HepG2 (cell line): ENCODE data around the gene LHPP. TPM values are rescaled to one million over a fixed set of nuclear protein-coding genes. Genes with fewer than 3 reads are reported as not detected.

Experiments used
- ATAC-seq: fragments of 200-7000 bp; cut with Tn5 transposase; 3 replicates; pipeline ENCODE4 v1.9.1; 2020; ENCODE audit warnings: mild to moderate bottlenecking, moderate library complexity
- BruUV-seq: library from RNA; stranded (reverse); fragments of 400-500 nt; replicated peaks from 2 replicates; lab custom pipeline; 2021; lab: Mats Ljungman, UMichigan
- CTCF ChIA-PET: fragments of 300-600 bp; formaldehyde crosslinking; extraction: SDS; loops from one replicate; lab custom pipeline; 2021; ENCODE audit warnings: low total read pairs, inconsistent platforms, low intra/inter-chr PET ratio; lab: Yijun Ruan, JAX
- POLR2A ChIA-PET: fragments of 350-600 bp; sonication (Branson Sonifier 250); formaldehyde crosslinking; loops from one replicate; lab custom pipeline; 2020; ENCODE audit warnings: antibody characterized with exemption, inconsistent platforms; lab: Yijun Ruan, JAX
- DNase-seq: peaks from one replicate; pipeline ENCODE4 v3.0.0-alpha.2; 2015; ENCODE audit warnings: low spot score
- FAIRE-seq: peaks from 3 replicates; lab custom pipeline; 2011; peaks lifted over from hg19 to GRCh38; lab: Jason Lieb, UNC
- H2AFZ ChIP-seq: one replicate; pipeline ENCODE4 v1.6.1; 2011; ENCODE audit warnings: low read length, inconsistent platforms
- H3K27ac ChIP-seq: fragments of 300-600 bp; 3 replicates; pipeline ENCODE4 v1.8.0; 2011; ENCODE audit warnings: mixed run types, mild to moderate bottlenecking, mixed read lengths, low read length, inconsistent platforms; ENCODE audit not compliant: insufficient read depth; ENCODE audit errors: extremely low read length
- H3K27me3 ChIP-seq, 2 experiments: fragments of 200-600 bp in 1 of 2; 2 replicates in 1 of 2; 3 replicates in 1 of 2; pipeline versions ENCODE4 v1.6.0 to v1.8.0; 2011; ENCODE audit warnings: low read length in 2 of 2, mild to moderate bottlenecking in 2 of 2, moderate library complexity in 2 of 2, inconsistent platforms in 1 of 2; ENCODE audit not compliant: insufficient read depth in 2 of 2, control insufficient read depth in 1 of 2
- H3K36me3 ChIP-seq, 2 experiments: fragments of 200-600 bp in 1 of 2; replicated peaks in 1 of 2; 2 replicates in 1 of 2; 3 replicates in 1 of 2; pipeline versions ENCODE4 v1.5.1 to v1.8.0; 2011; ENCODE audit warnings: low read length in 2 of 2, inconsistent platforms in 1 of 2; ENCODE audit not compliant: insufficient read depth in 2 of 2, control insufficient read depth in 1 of 2
- H3K4me1 ChIP-seq: 2 replicates; pipeline ENCODE4 v1.5.1; 2012; ENCODE audit warnings: low read length, inconsistent platforms; ENCODE audit not compliant: insufficient read depth
- H3K4me2 ChIP-seq: 2 replicates; pipeline ENCODE4 v1.6.0; 2011; ENCODE audit warnings: low read depth, low read length, inconsistent platforms
- H3K4me3 ChIP-seq, 3 experiments: fragments of 200-600 bp in 1 of 3; sonication (generic), shearing (Covaris generic) in 1 of 3; replicated peaks in 1 of 3; 2 replicates each; pipeline ENCODE4 v1.5.1; 2011 to 2016; ENCODE audit warnings: low read length in 3 of 3, inconsistent platforms in 2 of 3, low read depth in 2 of 3, mild to moderate bottlenecking in 2 of 3, control low read depth in 1 of 3, mixed read lengths in 1 of 3; ENCODE audit not compliant: insufficient read depth in 1 of 3
- H3K79me2 ChIP-seq: one replicate; pipeline ENCODE4 v1.6.1; 2011; ENCODE audit warnings: low read length, inconsistent platforms; ENCODE audit not compliant: insufficient read depth
- H3K9ac ChIP-seq: 2 replicates; pipeline ENCODE4 v1.6.0; 2011; ENCODE audit warnings: mild to moderate bottlenecking, low read depth, low read length, inconsistent platforms; ENCODE audit not compliant: insufficient read depth
- H3K9me3 ChIP-seq: 2 replicates; pipeline ENCODE4 v1.5.1; 2012; ENCODE audit warnings: mild to moderate bottlenecking, low read length
- H4K20me1 ChIP-seq: 2 replicates; pipeline ENCODE4 v1.6.0; 2011; ENCODE audit warnings: inconsistent platforms, mild to moderate bottlenecking, low read length, moderate library complexity; ENCODE audit not compliant: insufficient read depth
- ARNT2 ChIP-seq: sonication (generic); formaldehyde crosslinking; IDR thresholded peaks from 2 replicates; pipeline ENCODE4 v1.8.0; 2022; ENCODE audit warnings: mild to moderate bottlenecking, low read depth, missing genetic modification reagents, moderate library complexity
- KMT2B ChIP-seq: IDR thresholded peaks from 2 replicates; pipeline ENCODE4 v1.6.1; 2016; ENCODE audit warnings: missing genetic modification reagents, missing compliant biosample characterization
- ZKSCAN1 ChIP-seq: fragments of 150-350 bp; IDR thresholded peaks from 2 replicates; pipeline ENCODE4 v1.6.1; 2014; ENCODE audit warnings: low read length
- WGBS: methylation state at CpG from one replicate; pipeline ENCODE4 v1.1.6; 2017; ENCODE audit warnings: low lambda C conversion rate; 5-methylcytosine and 5-hydroxymethylcytosine counted together
- in situ Hi-C: cut with HindIII; loops from 2 replicates; pipeline ENCODE4 v1.10.0; 2017; ENCODE audit warnings: low pct_unique_long_range_greater_than_20kb; ENCODE audit not compliant: extremely low pct_ligation_motif_present
- intact Hi-C: fragments of 100-400 bp; cut with micrococcal nuclease; formaldehyde crosslinking; loops from one replicate; pipeline ENCODE4 v1.10.0; 2022; ENCODE audit not compliant: unreplicated experiment
- polyA plus RNA-seq, 8 experiments: library from polyadenylated mRNA; depleted of rRNA in 3 of 8; stranded (reverse) in 7 of 8; unstranded in 1 of 8; fragments of >200 nt; fragmentation: Illumina TruSeq in 4 of 8; extraction: Trizol in 4 of 8; gene quantifications; 2 replicates each; pipeline versions ENCODE4 v1.2.1 to v1.2.3, GENCODE V29; 2011 to 2016; ENCODE audit warnings: low read depth in 4 of 8, missing spikeins in 1 of 8, mixed read lengths in 1 of 8; ENCODE audit not compliant: insufficient read depth in 1 of 8
- total RNA-seq, 5 experiments: library from RNA; depleted of rRNA; stranded (reverse); fragments of >200 nt; fragmentation: Illumina TruSeq; extraction: Trizol; gene quantifications; 2 replicates each; pipeline ENCODE4 v1.2.3, GENCODE V29; 2016; ENCODE audit warnings: low read depth in 1 of 5
- TF ChIP-seq, protein P1 (sequence below): sonication (generic); formaldehyde crosslinking; IDR thresholded peaks from 2 replicates; pipeline ENCODE4 v1.5.0; 2020; ENCODE audit warnings: missing genetic modification reagents
- TF ChIP-seq, protein P2 (sequence below): sonication (generic); formaldehyde crosslinking; IDR thresholded peaks from 2 replicates; pipeline ENCODE4 v1.5.1; 2020; ENCODE audit warnings: mild to moderate bottlenecking, missing genetic modification reagents

Gene LHPP
- total and polyA plus RNA-seq, 2 of the 13 experiments (the other 11 are each of a cell fraction or from before 2014, with no cell fraction given): 5.2 to 13.1 TPM

DNA sequence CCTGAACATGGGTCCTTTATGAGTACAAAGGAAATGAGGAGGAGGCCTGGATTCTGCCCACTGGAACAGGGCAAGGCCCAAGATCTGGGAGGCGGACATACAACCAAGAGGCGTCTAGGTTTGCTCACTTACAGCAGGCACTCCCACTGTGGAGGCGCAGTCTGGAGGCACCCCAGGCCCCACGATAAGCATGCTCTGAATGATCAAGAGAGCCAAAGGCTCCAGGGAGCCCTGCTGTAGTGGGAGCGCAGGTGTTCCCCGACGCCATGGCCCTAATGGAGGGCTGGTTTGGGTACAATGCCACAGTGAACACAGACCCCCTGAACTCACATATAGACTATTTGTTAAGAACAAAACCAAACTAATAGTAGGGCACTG is 194.5 kb downstream of the LHPP start:
- ChIA-PET POLR2A (no interaction called here), CTCF (no interaction called here)
- no peak overlapping the region for H2AFZ ChIP-seq
- FAIRE-seq (no peak), ATAC-seq (no peak), DNase-seq (no peak)
- intact Hi-C loops (no loop called here), in situ Hi-C loops (no loop called here)
- H3K27me3 ChIP-seq: no peaks in the 10 kb centered on the region
- H3K36me3 ChIP-seq: peaks cover 0 to 5% of the 10 kb centered on the region in 2 experiments; a peak in 2 of 5 replicates
- no TSS peak for BruUV-seq
- TF ChIP-seq, protein P1, sequence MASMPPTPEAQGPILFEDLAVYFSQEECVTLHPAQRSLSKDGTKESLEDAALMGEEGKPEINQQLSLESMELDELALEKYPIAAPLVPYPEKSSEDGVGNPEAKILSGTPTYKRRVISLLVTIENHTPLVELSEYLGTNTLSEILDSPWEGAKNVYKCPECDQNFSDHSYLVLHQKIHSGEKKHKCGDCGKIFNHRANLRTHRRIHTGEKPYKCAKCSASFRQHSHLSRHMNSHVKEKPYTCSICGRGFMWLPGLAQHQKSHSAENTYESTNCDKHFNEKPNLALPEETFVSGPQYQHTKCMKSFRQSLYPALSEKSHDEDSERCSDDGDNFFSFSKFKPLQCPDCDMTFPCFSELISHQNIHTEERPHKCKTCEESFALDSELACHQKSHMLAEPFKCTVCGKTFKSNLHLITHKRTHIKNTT (CRISPR knock-in tag): no peak
- no peak for TF ChIP-seq ZKSCAN1
- TF ChIP-seq, protein P2, sequence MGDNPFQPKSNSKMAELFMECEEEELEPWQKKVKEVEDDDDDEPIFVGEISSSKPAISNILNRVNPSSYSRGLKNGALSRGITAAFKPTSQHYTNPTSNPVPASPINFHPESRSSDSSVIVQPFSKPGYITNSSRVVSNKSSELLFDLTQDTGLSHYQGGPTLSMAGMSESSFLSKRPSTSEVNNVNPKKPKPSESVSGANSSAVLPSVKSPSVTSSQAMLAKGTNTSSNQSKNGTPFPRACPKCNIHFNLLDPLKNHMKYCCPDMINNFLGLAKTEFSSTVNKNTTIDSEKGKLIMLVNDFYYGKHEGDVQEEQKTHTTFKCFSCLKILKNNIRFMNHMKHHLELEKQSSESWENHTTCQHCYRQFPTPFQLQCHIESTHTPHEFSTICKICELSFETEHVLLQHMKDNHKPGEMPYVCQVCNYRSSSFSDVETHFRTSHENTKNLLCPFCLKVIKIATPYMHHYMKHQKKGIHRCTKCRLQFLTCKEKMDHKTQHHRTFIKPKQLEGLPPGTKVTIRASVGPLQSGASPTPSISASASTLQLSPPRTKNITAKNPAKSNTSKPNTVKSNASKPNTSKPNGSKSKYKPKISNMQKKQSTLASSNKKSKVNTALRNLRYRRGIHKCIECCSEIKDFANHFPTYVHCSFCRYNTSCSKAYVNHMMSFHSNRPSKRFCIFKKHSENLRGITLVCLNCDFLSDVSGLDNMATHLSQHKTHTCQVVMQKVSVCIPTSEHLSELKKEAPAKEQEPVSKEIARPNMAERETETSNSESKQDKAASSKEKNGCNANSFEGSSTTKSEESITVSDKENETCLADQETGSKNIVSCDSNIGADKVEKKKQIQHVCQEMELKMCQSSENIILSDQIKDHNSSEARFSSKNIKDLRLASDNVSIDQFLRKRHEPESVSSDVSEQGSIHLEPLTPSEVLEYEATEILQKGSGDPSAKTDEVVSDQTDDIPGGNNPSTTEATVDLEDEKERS (CRISPR knock-in tag): no peak
- no peak for TF ChIP-seq ARNT2
- TF ChIP-seq KMT2B (CRISPR knock-in tag): no peak
- H3K4me1 ChIP-seq: peaks cover 20% of the 10 kb centered on the region
- WGBS: 98% methylated on average over 6 of the region's 7 CpGs
- H3K9me3 ChIP-seq: no peaks in the 10 kb centered on the region
- H3K27ac ChIP-seq: no peak overlapping the region
- no peaks in the 10 kb centered on the region for H3K79me2 ChIP-seq
- H3K9ac ChIP-seq: no peak overlapping the region
- no peak overlapping the region for H3K4me2 ChIP-seq
- H4K20me1 ChIP-seq: no peaks in the 10 kb centered on the region
- H3K4me3 ChIP-seq: no peak overlapping the region
